GM18951 (cell line): ENCODE data around the gene RRP12.

Experiments
- POLR2A ChIP-seq: IDR thresholded peaks from 4 replicates; pipeline ENCODE4 v1.6.1; 2011; ENCODE audit warnings: mild to moderate bottlenecking; ENCODE audit not compliant: insufficient read length, insufficient read depth; ENCODE audit errors: extremely low read depth
- in situ Hi-C: fragments of 300-500 bp; cut with MboI; formaldehyde crosslinking; loops from one replicate; pipeline ENCODE4 v1.12.0; 2022; ENCODE audit warnings: low sequenced_read_pairs, mixed read lengths, inconsistent platforms; ENCODE audit not compliant: unreplicated experiment

RRP12 gene

DNA sequence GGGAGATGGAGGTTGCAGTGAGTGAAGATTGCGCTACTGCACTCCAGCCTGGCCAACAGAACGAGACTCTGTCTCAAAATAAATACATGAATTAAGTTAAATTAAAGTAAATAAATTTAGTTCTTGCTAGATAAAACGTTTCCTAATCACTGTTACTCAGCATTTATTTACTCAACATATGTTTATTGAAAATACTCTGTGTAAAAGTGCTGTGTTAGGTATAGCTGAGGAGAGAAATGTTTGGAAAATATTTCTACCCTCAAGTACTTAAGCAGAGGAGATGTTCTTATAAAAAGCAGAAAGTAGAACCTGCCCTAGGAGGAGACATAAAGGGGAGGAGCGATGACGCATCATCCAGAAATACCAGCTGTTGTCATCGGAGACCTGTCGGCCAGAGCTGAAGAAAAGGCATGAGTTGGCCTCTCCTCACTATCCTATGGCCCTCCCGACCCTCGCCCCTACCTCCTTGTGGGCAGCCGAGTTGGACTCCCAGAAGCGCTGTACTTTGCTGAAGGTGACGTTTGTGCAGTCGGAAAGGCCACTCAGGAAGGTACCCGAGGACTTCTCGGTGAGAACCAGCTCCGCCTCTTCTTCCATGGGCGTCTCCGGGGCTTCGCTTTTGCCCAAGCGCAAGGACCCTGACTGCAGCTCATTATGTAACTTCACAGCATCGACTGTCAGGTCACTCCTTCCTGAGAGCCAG, 1.1 kb downstream of the RRP12 start:
- TF ChIP-seq POLR2A = no peak
- in situ Hi-C loops = no loop called here

DNA sequence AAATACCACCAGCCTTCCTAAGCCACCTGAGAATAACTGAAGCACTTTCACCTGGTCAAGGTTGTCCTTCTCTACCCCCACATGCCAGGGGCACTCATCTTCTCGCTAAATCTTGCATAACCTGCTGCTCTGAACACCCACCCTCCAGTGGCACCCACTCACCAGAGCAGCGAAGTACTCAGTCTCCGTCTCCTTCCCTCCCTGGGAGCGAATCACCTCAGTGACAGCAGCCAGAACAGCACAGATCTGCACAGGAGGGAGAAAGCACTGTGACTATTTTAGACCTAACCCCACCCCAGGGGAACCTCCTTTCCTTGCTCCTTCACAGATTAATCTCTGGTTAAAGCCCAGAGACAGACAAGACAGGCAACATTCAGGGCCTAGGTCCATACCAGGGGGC, 5.1 kb downstream of the RRP12 start:
- no peak for TF ChIP-seq POLR2A
- in situ Hi-C loops = no loop called here

DNA sequence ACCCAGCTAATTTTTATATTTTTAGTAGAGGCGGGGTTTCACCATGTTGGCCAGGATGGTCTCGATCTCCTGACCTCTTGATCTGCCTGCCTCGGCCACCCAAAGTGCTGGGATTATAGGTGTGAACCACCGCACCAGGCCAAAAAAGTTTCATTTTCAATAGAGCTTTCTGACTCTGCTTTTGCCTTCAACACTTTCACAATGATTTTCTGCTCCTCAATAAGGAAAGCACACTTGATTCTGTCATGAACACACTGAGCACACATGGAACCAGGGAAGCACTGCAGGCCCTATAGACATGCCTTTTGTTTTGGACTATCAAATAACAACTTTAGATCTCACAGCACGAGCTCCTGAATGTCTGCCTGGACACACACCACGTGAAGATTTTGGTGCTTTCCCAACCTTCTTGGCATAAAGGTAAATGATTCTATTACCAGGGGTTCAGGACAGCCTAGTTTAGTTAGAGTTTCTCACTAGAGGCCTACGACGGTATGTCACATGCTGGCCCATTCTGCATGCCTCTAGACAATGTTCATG, 8.0 kb downstream of the RRP12 start:
- in situ Hi-C loops = no loop called here
- TF ChIP-seq POLR2A = no peak

DNA sequence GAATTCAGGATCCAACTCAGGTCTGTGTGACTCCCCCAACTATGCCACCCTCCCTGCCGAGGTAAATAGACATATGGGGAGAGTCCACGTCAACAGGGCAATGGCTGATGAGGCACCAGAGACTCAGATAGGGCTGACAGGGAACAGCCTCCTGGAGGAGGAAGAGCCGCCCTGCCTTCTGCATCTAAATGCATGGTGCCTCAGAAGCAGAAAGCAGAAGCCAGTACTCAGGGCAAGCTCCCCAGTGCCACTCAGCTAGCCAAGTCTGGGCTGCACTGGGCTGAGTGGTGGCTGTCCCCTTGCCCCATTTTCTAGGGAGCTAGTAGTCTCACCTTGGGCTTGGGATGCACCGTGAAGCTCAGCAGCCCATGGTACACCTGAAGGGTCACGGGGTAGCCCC, 11.0 kb downstream of the RRP12 start:
- in situ Hi-C loops = no loop called here
- TF ChIP-seq POLR2A = no peak

DNA sequence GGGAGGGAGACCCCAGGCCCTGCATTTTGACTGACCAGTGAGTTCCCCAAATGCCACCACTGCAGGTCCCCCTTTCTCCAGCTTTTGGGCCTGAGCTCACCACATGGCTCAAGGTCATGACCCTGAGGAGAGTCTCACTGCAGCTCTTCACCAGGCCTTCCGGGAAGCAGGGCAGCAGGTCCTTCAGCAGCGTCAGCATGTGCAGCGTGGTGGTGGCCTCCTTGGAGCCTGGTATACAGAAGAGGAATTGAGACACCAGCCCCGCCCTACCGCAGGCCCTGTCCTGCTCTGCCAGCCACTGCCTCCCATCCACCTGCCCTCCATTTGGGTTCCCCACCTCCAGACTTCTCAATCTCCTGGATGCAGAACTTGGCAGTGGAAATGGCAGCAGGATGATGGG, 13.0 kb downstream of the RRP12 start:
- TF ChIP-seq POLR2A = no peak
- in situ Hi-C loops = no loop called here

DNA sequence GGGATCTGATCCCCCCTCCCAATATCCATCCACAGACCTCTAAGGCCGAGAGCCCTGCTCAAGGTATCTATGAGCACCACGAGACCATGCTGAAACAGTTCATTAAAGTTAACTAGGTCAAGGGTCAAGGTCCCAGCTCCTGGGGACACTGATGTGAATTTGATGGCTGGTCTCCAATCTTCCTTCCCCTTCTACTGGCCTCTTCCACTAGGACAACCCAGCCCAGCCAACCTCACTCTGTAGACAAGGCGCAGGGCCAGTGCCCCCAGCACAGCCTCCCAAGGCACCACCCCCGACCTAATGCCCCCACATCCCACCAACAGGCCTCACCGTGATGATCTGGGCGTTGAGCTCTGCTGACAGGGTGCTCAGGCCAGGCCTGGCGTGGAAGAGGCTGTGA, 15.6 kb downstream of the RRP12 start:
- in situ Hi-C loops = no loop called here
- TF ChIP-seq POLR2A = no peak

DNA sequence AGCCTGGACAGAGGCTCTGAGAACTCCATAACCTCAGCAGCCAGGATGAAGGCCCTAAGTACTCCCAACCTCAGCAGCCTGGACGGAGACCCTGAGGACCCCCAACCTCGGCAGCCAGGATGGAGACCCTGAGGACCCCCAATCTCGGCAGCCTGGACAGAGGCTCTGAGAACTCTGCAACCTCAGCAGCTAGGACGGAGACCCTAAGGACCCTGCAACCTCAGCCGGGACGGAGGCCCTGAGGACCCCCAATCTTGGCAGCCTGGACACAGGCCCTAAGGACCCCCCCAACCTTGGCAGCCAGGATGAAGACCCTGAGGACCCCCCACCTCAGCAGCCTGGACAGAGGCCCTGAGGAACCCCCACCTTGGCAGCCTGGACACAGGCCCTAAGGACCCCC, 16.5 kb downstream of the RRP12 start:
- TF ChIP-seq POLR2A = no peak
- in situ Hi-C loops = no loop called here

DNA sequence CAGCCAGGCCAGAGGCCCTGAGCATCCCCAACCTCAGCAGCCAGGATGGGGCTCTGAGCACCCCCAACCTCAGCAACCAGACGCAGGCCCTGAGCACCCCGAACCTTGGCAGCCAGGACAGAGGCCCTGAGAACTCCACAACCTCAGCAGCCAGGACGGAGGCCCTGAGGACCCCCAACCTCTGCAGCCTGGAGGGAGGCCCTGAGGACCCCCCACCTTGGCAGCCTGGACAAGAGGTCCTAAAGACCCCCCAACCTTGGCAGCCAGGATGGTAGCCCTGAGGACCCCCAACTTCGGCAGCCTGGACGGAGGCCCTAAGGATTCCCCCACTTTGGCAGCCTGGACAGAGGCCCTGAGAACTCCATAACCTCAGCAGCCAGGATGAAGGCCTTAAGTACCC, 17.0 kb downstream of the RRP12 start:
- no peak for TF ChIP-seq POLR2A
- in situ Hi-C loops = no loop called here

DNA sequence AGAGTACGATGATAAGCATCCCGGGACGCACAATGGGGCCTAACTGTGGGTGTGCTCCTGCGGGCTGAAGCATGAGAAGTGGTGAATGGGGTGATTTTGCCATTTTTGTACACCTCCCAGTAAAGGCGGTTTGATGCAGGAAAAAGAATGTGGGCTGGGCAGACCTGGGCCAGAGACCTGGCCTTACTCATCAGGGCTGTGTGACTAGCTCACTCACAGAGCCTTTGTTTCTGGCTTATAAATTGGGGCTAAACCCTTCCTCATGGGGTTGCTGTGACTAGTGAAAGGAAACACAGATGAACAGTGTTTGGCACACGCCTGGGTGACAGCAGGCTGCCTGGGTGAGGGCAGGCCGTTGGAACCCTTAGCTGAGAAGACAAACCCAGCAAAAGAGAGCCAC, 18.0 kb downstream of the RRP12 start:
- in situ Hi-C loops = no loop called here
- no peak for TF ChIP-seq POLR2A

DNA sequence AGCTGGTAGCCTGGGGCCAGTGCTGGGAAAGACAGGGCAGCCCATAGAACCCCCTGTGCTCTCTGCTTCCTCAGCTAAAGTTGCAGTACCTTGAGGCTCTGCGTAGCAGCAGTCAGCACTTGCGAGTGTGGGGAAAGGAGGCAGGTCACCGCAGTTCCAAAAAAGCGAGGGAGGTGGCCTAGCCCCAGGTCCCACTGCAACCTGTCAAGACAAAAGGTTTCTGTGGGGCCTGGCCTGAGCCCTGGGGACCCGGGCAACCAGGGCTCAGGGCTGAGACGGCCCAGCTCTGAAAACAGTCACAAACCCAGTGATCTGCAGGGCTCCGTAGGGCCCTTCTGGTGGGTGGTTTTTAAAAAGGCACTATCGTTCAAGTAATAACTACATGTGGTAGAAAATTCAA, 19.5 kb downstream of the RRP12 start:
- no peak for TF ChIP-seq POLR2A
- in situ Hi-C loops = no loop called here

DNA sequence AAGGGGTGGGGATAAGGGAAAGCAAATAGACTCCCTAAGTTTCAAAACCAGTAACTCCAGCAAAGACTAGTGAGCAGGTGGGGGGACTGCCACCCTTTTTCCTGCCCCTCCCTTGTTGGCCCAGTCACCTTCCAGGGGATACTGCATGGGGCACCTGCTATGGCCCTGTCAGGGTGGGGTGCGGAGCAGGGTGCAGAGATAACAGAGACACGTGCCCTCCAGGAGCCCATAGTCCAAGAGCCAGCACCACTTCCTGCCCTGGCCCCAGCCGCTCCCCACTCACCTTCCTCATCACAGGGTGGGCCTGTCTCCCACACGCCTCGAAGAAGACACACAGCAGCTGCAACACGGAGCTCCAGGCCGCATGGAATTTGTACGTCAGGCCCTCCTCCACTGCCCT, 20.6 kb downstream of the RRP12 start:
- no peak for TF ChIP-seq POLR2A
- in situ Hi-C loops = no loop called here

DNA sequence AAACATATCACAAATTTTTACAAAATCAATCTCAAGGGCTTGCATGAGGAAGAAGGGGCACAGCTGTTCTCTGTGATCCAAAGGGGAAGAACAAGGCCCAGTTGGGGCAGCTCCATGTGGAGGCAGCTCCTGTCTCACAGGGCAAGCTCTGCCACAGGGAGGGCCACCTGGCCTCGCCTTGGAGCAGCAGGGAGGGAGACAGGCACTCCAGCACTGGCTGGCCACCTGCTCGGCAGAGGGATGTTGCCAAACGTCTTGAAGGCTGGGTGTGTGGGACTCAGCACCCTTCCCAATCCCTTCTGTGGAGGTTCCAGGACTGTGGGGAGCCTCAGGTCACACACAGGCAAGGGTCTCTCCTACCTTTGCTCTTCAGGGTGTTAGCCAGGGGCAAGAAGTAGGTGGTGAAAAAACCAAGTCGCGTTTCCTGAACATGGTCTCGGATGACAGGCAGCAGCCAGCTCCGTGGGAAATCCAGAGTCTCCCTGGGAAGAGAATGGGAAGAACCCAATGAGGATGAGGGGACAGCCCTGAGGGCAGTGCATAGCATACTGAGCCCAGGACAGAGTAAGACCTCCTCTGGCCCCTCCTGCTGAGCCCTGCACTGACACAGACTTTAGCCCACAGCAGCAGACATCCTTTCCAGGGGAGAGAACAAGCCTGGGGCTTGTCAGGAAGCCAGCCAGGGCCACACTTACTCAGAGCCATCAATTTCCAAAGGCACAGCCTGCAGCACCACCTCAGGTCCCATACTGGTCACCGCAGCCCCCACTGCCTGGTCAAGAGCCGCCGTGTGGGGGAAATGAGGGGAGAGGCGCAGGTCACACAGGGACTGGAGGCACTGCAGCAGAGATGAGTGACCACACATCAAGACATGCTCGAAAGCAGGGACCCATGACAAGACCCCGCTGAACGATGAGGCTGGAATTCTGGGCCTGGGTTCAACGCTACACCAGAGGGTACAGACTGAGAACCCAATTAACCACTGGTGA, 21.9 kb downstream of the RRP12 start:
- in situ Hi-C loops = no loop called here
- no peak for TF ChIP-seq POLR2A

DNA sequence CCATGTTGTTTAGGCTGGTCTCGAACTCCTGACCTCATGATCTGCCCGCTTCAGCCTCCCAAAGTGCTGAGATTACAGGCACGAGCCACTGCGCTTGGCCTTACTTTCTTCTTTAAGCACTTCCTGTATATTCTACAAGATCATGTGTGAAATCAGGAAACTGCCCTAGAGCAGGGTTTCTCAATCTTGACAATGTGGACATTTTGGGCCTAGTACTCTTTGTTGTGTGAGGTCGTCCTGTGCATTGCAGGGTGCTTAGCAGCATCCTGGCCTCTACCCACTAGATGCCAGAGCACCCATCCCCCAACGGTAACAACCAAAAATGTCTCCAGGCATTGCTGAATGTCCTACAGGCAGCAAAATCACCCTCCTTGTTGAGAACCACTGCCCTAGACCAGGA, 24.7 kb downstream of the RRP12 start:
- TF ChIP-seq POLR2A = no peak

DNA sequence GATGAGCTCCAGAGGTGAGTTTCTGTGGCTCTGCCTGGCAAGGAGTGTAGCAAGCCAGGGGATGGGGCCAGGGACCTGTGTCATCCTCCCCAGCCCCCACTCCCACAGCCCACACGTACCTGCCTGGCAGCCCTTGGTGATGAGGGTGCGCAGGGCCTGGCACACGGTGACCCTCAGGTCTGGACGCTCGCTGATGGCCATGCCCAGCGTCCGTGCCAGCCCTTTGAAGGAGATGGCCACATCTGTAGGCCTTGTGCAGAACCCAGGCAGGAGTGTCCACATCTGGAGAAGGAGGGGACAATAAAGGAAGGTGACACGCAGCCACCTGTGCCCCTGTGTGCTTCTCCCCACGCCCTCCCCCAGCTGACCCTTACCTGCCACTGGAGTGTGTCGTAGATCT, 27.7 kb downstream of the RRP12 start:
- TF ChIP-seq POLR2A = no peak
- in situ Hi-C loops = no loop called here

More for the DNA sequence above, 24.7 kb downstream of the RRP12 start:
- in situ Hi-C loops = no loop called here
